NB4 (cell line): ENCODE data around the gene TLN1.

Experiments used
- DNase-seq: peaks from one replicate; pipeline ENCODE4 v3.0.0; 2010; ENCODE audit warnings: low read depth
- H3K4me3 ChIP-seq: one replicate; pipeline ENCODE4 v1.5.1; 2011; ENCODE audit warnings: mild to moderate bottlenecking, low read depth, low read length, moderate library complexity
- CTCF ChIP-seq: IDR thresholded peaks from one replicate; pipeline ENCODE4 v1.5.1; 2012; ENCODE audit warnings: low read depth, low read length
- MAX ChIP-seq: IDR thresholded peaks from 2 replicates; pipeline ENCODE4 v1.6.1; 2011; ENCODE audit warnings: low read depth, low read length
- MYC ChIP-seq: IDR thresholded peaks from 2 replicates; pipeline ENCODE4 v1.6.1; 2011; ENCODE audit warnings: low read depth, low read length
- POLR2A ChIP-seq: IDR thresholded peaks from 2 replicates; pipeline ENCODE4 v1.6.1; 2011; ENCODE audit warnings: mild to moderate bottlenecking; ENCODE audit not compliant: insufficient read length; ENCODE audit errors: extremely low read depth

Gene TLN1

GRCh38 chr9:35706951-35707350 lies 25.0 kb downstream of the TLN1 start:
- DNase-seq = no peak
- H3K4me3 ChIP-seq = no peak overlapping the region
- TF ChIP-seq MAX = no peak
- no peak for TF ChIP-seq CTCF
- TF ChIP-seq MYC = no peak
- no peak for TF ChIP-seq POLR2A

GRCh38 chr9:35705836-35706430 lies 26.1 kb downstream of the TLN1 start:
- H3K4me3 ChIP-seq = no peak overlapping the region
- DNase-seq = no peak
- no peak for TF ChIP-seq MYC
- TF ChIP-seq POLR2A = no peak
- TF ChIP-seq MAX = no peak
- TF ChIP-seq CTCF = no peak

- TF ChIP-seq MYC = no peak
- no peak for TF ChIP-seq MAX
- TF ChIP-seq POLR2A = no peak
- TF ChIP-seq CTCF = no peak
- H3K4me3 ChIP-seq = no peak overlapping the region
- no peak for DNase-seq
These were observed 26.6 kb downstream of the TLN1 start for GRCh38 chr9:35705372-35705771.

GRCh38 chr9:35703906-35704672 lies 27.9 kb downstream of the TLN1 start:
- TF ChIP-seq POLR2A = no peak
- TF ChIP-seq MYC = no peak
- TF ChIP-seq CTCF = no peak
- TF ChIP-seq MAX = no peak
- no peak overlapping the region for H3K4me3 ChIP-seq
- DNase-seq = no peak

- H3K4me3 ChIP-seq = no peak overlapping the region
- DNase-seq = no peak
- TF ChIP-seq CTCF (no peak), POLR2A (no peak), MYC (no peak), MAX (no peak)
These were observed 29.3 kb downstream of the TLN1 start for GRCh38 chr9:35702696-35703095.

GRCh38 chr9:35700942-35701341 lies 31.1 kb downstream of the TLN1 start:
- H3K4me3 ChIP-seq = no peak overlapping the region
- TF ChIP-seq CTCF (no peak), MAX (no peak), MYC (no peak), POLR2A (no peak)
- DNase-seq = no peak
